HG02798 (cell line): ENCODE results near the gene STAC3.
A peak's percentile ranks its signal among the peaks of the same experiment; 100 is the strongest.

ENCODE experiments used
- ATAC-seq: cut with Tn5 transposase; IDR thresholded peaks from one replicate; pipeline ENCODE4 v1.9.1; 2021; ENCODE audit warnings: mild to moderate bottlenecking; ENCODE audit not compliant: unreplicated experiment, poor library complexity

STAC3 gene

DNA sequence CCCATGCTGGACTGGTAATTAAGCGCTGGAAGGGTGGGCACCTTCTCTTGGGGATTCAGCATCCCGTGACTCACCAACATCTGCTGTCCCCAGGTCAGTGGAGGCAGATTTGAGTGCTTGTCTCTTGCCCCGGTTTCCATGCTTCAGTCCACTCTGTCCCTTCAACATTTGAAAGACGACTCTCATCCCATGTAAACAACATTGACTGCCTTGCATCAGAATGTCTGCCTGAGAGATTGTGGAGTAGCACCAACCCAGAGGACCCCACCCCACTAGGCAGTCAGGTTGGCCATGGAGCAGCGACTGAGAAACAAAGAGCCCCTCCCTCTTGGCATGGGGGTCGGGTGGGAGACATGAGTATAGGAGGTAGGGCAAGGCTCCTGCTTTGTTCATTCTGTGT, 4.9 kb upstream of the STAC3 start:
- ATAC-seq: no peak

GRCh38 chr12:57254506-57255280, 3.7 kb upstream of the STAC3 start:
- ATAC-seq: no peak

DNA sequence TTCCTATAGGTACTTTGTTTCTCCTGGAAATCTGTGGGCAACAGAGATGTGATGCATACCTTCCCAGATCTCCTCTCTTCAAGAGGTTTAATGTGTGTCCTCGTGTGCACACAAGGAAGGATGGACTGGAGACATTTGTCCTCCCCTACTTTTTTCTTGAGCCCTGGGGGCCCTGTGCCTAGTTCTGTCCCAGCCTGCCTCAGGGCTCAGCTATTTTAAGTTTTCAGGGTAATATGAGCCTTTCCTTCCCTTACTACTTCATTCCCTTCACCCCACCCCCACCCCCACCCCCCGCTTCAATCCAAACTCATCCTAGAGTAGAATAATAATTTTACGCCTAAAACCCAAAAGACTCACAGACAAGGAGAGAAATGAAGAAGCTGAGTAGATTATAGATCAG, 446 bp downstream of the STAC3 start:
- ATAC-seq: no peak

DNA sequence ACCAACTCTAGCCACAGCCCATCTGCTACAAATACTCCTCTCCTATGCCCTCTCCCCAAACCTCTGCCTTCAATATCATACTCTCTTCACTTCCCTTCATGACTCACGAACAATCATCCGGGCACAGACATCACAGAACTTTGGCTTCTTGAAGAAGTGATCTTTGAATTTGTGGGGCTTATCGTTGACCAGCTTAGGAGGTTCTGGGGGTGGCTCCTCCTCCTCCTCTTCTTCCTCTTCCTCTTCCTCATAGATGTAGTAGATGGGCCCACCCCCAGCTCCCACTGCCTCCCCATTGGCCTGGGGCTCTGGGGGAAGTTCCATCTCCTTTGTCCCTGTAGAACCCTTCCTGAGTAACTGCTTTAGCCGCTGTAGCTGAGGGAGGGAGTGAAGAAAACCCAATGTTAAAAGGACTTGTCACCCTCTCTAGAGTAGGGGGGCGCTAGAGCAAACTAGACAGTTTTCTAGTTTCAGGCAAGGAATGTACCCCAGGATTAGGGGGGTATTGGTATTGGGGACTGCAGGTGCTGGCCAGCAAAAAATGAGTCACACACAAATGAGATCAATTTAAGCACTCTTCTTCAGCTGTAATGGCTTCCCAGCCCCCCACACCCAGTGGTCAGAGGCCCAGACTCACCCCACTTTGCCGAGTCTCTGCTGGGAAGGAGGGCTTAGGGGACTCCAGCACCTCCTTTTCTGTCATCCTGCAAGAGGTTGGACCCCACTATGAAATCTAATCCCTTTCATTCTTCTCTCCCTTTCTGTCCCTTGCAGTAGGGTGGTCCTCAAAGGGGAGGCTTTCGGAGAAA, 1.8 kb downstream of the STAC3 start:
- ATAC-seq: no peak

DNA sequence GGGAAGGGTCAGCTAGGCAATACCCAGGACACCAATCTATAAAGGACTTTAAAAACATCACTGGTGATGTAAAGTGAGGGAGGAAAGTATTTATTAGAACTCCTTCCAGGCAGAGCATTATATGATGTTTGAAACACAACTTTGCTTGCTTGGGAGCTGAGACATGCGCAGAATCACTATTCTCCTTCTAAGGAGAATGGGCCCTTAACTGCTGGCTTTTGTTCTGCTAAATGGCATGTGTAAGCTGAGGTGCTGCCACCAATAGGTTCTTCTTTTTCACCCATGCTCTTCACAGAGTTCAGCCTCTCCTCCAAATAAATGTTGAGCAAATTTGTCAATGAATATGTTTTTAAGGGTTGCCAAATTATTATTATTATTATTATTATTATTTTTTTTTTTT, 3.9 kb downstream of the STAC3 start:
- ATAC-seq: no peak

GRCh38 chr12:57244312-57244696, 6.7 kb downstream of the STAC3 start:
- no peak for ATAC-seq

DNA sequence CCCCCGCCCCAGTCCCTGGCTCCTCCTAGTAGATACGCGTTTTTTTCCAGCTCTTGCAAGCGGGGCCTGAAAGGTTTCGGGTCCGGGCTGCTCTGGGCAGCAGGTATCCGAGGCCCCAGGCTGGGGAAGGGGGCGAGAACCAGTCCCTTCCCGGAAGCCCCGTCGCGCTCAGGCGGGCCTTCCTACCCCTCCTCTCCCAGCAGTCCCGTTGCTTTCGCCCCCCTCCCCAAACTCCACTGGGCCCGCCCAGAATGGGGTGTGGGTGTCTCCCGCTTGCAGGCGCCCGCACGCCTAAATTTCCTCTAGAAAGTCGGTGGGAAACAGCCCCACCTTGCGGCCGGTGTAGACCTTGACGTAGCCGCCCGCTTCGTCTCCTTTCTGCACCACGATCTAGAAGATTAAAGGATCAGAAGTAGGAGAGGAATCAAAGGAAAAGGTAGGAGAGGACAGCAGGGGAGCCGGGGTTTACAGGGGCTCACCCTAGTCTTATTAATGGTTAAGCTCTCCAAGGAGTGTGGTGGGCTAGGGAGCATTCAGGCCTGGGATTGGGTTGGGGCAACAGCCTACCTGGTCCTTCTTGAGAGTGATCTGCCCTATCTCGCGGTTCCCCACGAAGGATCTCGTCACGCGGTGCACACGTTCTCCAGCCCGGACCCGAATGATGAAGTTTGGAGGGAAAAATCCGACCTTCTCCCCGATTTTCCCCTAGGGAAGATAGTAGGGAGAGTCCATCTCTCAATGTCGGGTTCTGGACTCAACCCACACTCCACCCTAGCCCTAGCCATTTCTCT, 7.3 kb downstream of the STAC3 start:
- no peak for ATAC-seq

GRCh38 chr12:57242691-57243454, 8.1 kb downstream of the STAC3 start:
- peak; percentile 38 for ATAC-seq

DNA sequence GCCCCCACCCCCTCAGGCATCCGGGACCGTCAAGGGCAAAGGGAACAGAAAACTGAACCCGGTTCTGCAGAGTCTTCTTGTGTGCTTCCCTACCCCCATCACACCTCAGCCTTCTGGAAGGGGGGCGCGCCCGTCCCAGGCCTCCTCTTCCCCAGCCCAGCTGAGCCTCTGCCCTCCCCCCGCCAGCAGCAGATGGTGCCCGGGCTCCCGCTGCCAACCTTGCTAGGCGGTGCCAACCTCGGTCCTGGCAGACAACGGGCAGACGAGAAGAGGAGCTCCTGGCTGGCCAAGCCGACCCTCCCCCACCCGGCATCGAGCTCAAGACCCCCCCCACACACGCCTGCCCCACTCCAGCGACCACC, 8.7 kb downstream of the STAC3 start:
- ATAC-seq: no peak

GRCh38 chr12:57241402-57242310, 9.3 kb downstream of the STAC3 start:
- ATAC-seq: no peak

DNA sequence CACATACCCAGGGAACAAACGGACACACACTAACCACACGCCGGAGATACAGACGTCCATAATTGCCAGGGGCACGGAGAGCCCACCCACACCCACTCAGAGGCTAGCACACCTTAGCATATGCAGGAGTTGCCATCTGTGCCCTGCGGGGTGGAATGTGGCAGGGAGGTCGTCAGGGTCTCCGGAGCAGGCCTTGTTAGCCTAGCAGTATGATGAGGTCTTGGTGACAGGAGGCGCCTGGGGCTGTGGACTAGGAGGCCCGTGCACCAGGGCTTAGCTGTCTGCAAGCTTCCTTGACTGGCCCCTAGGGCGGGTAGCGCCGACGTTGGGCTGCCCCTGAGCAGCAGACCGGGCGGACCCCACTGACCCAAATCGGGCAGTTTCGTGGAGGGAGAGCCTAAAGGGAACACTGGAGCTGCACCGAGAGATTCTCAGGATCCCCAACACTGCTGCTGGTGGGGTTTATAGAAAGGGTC, 10.0 kb downstream of the STAC3 start:
- ATAC-seq: no peak

- peak; percentile 23 for ATAC-seq
These were observed 10.7 kb downstream of the STAC3 start for GRCh38 chr12:57240066-57240921.

DNA sequence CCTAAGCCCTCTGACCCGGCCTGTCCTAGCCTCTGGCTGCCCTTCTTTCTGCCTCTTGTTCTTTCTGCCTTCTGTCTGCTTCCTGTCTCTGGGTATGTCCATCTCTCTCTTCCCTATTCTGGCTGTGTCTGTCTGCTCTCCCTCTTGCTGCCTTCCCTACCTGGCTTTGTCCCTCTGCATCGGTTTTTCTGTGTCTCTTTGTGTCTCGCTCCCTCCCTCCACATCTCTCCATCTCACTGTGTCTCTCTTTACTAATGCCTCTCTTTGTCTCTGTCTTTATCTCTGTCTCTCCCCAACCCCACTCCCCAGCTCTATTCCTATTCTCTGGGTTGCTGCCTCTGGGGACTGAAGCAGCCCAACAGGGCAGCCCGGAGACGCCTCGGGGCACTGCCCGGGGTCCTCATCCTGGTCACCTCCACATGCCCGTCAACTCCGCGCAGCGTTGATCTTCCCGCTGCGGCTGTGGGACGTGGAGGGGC, 11.4 kb downstream of the STAC3 start:
- ATAC-seq: no peak

DNA sequence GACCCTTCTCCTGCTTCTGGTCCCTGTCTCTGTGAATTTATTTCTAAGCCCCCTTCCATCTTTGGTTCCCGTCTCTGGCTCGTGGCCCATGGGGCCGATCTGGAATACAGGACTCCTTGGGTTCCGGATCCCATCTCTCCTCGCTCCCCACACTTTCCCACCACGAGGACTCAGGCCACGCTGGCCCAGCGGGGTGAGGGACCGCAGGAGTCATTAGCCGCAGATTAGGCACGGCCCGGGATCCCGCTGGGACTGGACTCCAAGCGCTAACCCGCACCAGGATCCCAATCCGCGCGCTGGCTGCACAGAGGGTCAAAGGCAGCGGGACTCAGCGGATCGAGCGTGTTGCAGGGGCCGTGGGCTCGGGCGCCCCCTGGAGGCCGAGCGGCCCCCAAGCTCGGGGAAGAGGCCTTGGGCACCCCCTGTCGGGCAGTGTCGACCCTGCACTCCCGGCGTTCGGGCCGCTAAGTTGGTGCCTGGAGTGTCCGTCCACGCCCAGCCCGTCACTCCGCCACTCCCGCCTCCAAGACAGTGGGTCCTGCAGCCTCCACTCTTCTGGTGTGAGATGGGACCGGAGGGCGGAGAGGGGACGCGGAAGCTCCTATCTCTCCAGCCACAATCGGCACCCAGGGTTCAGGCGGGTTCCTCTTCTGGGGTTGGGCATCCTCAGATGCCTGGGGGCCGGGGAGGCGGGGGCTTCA, 12.0 kb downstream of the STAC3 start:
- ATAC-seq: peak; percentile 63

- no peak for ATAC-seq
These were observed 12.8 kb downstream of the STAC3 start for GRCh38 chr12:57237932-57238853.

GRCh38 chr12:57237596-57237931, 13.4 kb downstream of the STAC3 start:
- ATAC-seq: no peak
